LNCaP clone FGC (cell line): Measurements from ENCODE around the gene LANCL1.
A peak's percentile ranks its signal among the peaks of the same experiment; 100 is the strongest.

Experiments used
- DNase-seq: peaks from one replicate; pipeline ENCODE4 v3.0.0-alpha.2; 2011; ENCODE audit warnings: low read depth
- H3K4me3 ChIP-seq: 2 replicates; pipeline ENCODE4 v1.5.1; 2011; ENCODE audit warnings: mild to moderate bottlenecking, low read depth, low read length, control low read depth
- CTCF ChIP-seq: IDR thresholded peaks from 2 replicates; pipeline ENCODE4 v1.5.1; 2012; ENCODE audit warnings: mild to moderate bottlenecking; ENCODE audit not compliant: control insufficient read depth, insufficient read depth; ENCODE audit errors: extremely low read depth

The LANCL1 gene

GRCh38 chr2:210480079-210480478 is 3.5 kb upstream of the LANCL1 start:
- H3K4me3 ChIP-seq = no peak overlapping the region
- DNase-seq = no peak
- TF ChIP-seq CTCF = no peak

GRCh38 chr2:210478661-210479060 is 2.1 kb upstream of the LANCL1 start:
- no peak for DNase-seq
- H3K4me3 ChIP-seq = no peak overlapping the region
- TF ChIP-seq CTCF = no peak

- peak overlapping the region; percentile 77 for H3K4me3 ChIP-seq
Observed at GRCh38 chr2:210477496-210477895, 937 bp upstream of the LANCL1 start.

GRCh38 chr2:210475706-210476105 is 853 bp downstream of the LANCL1 start:
- TF ChIP-seq CTCF = no peak
- no peak for DNase-seq
- peak overlapping the region; percentile 77 for H3K4me3 ChIP-seq

More at GRCh38 chr2:210477496-210477895, 937 bp upstream of the LANCL1 start:
- DNase-seq = no peak
- no peak for TF ChIP-seq CTCF

GRCh38 chr2:210474776-210475175 is 1.8 kb downstream of the LANCL1 start:
- DNase-seq = no peak
- H3K4me3 ChIP-seq = no peak overlapping the region
- no peak for TF ChIP-seq CTCF

- DNase-seq = no peak
- TF ChIP-seq CTCF = no peak
- H3K4me3 ChIP-seq = no peak overlapping the region
Observed at GRCh38 chr2:210461401-210461800, 15.2 kb downstream of the LANCL1 start.

- no peak for TF ChIP-seq CTCF
- no peak for DNase-seq
- no peak overlapping the region for H3K4me3 ChIP-seq
Observed at GRCh38 chr2:210460322-210461227, 16.0 kb downstream of the LANCL1 start.
